Endodermal cell (in vitro differentiated cells): ENCODE measurements around the gene TM4SF4. TPM values are rescaled to one million over a fixed set of nuclear protein-coding genes. Genes with fewer than 3 reads are reported as not detected.

Experiments used
- DNase-seq: peaks from one replicate; pipeline ENCODE4 v3.0.0-alpha.2; 2017
- H3K27ac ChIP-seq: 2 replicates; pipeline ENCODE4 v1.5.1; 2013; ENCODE audit warnings: mild to moderate bottlenecking, low read depth, low read length, moderate library complexity
- H3K27me3 ChIP-seq: 2 replicates; pipeline ENCODE4 v1.6.1; 2013; ENCODE audit warnings: mild to moderate bottlenecking, low read length, moderate library complexity; ENCODE audit not compliant: insufficient read depth, control insufficient read depth, poor library complexity, severe bottlenecking
- H3K36me3 ChIP-seq: 2 replicates; pipeline ENCODE4 v1.7.0; 2013; ENCODE audit warnings: mild to moderate bottlenecking, low read length, moderate library complexity; ENCODE audit not compliant: control insufficient read depth, insufficient read depth
- H3K4me1 ChIP-seq: one replicate; pipeline ENCODE4 v1.7.0; 2013; ENCODE audit warnings: low read length; ENCODE audit not compliant: control insufficient read depth, insufficient read depth
- H3K4me3 ChIP-seq: 2 replicates; pipeline ENCODE4 v1.5.1; 2013; ENCODE audit warnings: mild to moderate bottlenecking, low read length, moderate library complexity
- H3K9ac ChIP-seq: 2 replicates; pipeline ENCODE4 v1.6.1; 2013; ENCODE audit warnings: mild to moderate bottlenecking, low read length, moderate library complexity; ENCODE audit not compliant: poor library complexity, severe bottlenecking; ENCODE audit errors: extremely low read depth
- H3K9me3 ChIP-seq: 2 replicates; pipeline ENCODE4 v1.6.1; 2013; ENCODE audit warnings: mild to moderate bottlenecking, low read length, moderate library complexity; ENCODE audit not compliant: control insufficient read depth
- H3K27ac Mint-ChIP-seq: 2 replicates; pipeline ENCODE4 v1.8.0; 2020; ENCODE audit warnings: mixed read lengths
- H3K27me3 Mint-ChIP-seq: 2 replicates; pipeline ENCODE4 v1.8.0; 2021; ENCODE audit warnings: mild to moderate bottlenecking, mixed read lengths; ENCODE audit not compliant: insufficient read depth
- H3K36me3 Mint-ChIP-seq: 2 replicates; pipeline ENCODE4 v1.8.0; 2020; ENCODE audit warnings: low read depth, mixed read lengths
- H3K4me1 Mint-ChIP-seq: 2 replicates; pipeline ENCODE4 v1.8.0; 2020; ENCODE audit warnings: mixed read lengths
- H3K4me3 Mint-ChIP-seq: 2 replicates; pipeline ENCODE4 v1.8.0; 2020; ENCODE audit warnings: mild to moderate bottlenecking, moderate library complexity, mixed read lengths
- H3K9me3 Mint-ChIP-seq: 2 replicates; pipeline ENCODE4 v1.8.0; 2020; ENCODE audit warnings: mild to moderate bottlenecking, mixed read lengths
- CTCF ChIP-seq: fragments of 200-600 bp; sonication (generic); conservative IDR thresholded peaks from 2 replicates; pipeline ENCODE4 v1.5.0; 2021; ENCODE audit warnings: antibody characterized with exemption, mild to moderate bottlenecking
- WGBS, 2 experiments: methylation state at CpG; one replicate each; pipeline versions ENCODE4 v1.1.5 to v1.1.7; 2013; ENCODE audit warnings: missing lambda C conversion rate in 2 of 2, mixed read lengths in 1 of 2; ENCODE audit not compliant: insufficient coverage in 1 of 2, insufficient read length in 1 of 2; 5-methylcytosine and 5-hydroxymethylcytosine counted together
- total RNA-seq, 2 donors: library from RNA; stranded (reverse); fragmentation: NEBNext Ultra II Directional in 1 of 2; extraction: Animal tissue kit (Norgen Biotek cat#: 25700) in 1 of 2; gene quantifications; 2 replicates in 1 of 2; 3 replicates in 1 of 2; pipeline ENCODE4 v1.2.1, GENCODE V29; 2021

TM4SF4 gene
- total RNA-seq, 2 donors from 2014 or later, result not detected

- Histone ChIP-seq H3K27ac (no peak overlapping the region), H3K9me3 (no peaks in the 10 kb centered on the region), H3K36me3 (peaks cover 17% of the 10 kb centered on the region), H3K27me3 (no peaks in the 10 kb centered on the region), H3K9ac (no peak overlapping the region), H3K4me3 (no peak overlapping the region), H3K4me1 (peaks cover 6% of the 10 kb centered on the region)
- Mint-ChIP-seq H3K27me3 (no peaks in the 10 kb centered on the region), H3K4me3 (no peak overlapping the region), H3K36me3 (peaks cover 5% of the 10 kb centered on the region), H3K4me1 (peaks cover 4% of the 10 kb centered on the region), H3K9me3 (no peaks in the 10 kb centered on the region), H3K27ac (no peak overlapping the region)
- WGBS, 2 experiments, result 91% methylated on average over 1 of the region's 1 CpG; no CpG with 5 or more reads in 1 of the 2 experiments
- DNase-seq, result no peak
- TF ChIP-seq CTCF, result no peak
These were observed 42.4 kb downstream of the TM4SF4 start for GRCh38 chr3:149516920-149517319.

- Histone ChIP-seq H3K4me1 (peaks cover 6% of the 10 kb centered on the region), H3K9ac (no peak overlapping the region), H3K27me3 (no peaks in the 10 kb centered on the region), H3K4me3 (no peak overlapping the region), H3K9me3 (no peaks in the 10 kb centered on the region), H3K27ac (no peak overlapping the region), H3K36me3 (peaks cover 30% of the 10 kb centered on the region)
- Mint-ChIP-seq H3K27me3 (no peaks in the 10 kb centered on the region), H3K9me3 (no peaks in the 10 kb centered on the region), H3K4me1 (peaks cover 14% of the 10 kb centered on the region), H3K4me3 (no peak overlapping the region), H3K36me3 (peaks cover 17% of the 10 kb centered on the region), H3K27ac (no peak overlapping the region)
- DNase-seq, result no peak
- no peak for TF ChIP-seq CTCF
- 95 to 100% methylated on average over 2 to 3 of the region's 3 CpGs for WGBS, 2 experiments
These were observed 45.4 kb downstream of the TM4SF4 start for GRCh38 chr3:149519912-149520311.

- H3K27me3 ChIP-seq, result no peaks in the 10 kb centered on the region
- DNase-seq, result no peak
- Mint-ChIP-seq H3K27me3 (no peaks in the 10 kb centered on the region), H3K27ac (peak overlapping the region; percentile 49), H3K9me3 (no peaks in the 10 kb centered on the region), H3K36me3 (peaks cover 29% of the 10 kb centered on the region), H3K4me3 (no peak overlapping the region), H3K4me1 (peaks cover 26% of the 10 kb centered on the region)
- H3K4me1 ChIP-seq, result peaks cover 6% of the 10 kb centered on the region
- H3K27ac ChIP-seq, result no peak overlapping the region
- no peak for TF ChIP-seq CTCF
- H3K9ac ChIP-seq, result no peak overlapping the region
- H3K9me3 ChIP-seq, result no peaks in the 10 kb centered on the region
- peaks cover 41% of the 10 kb centered on the region for H3K36me3 ChIP-seq
- no peak overlapping the region for H3K4me3 ChIP-seq
- WGBS, 2 experiments, result 93 to 95% methylated on average over 5 to 11 of the region's 11 CpGs
These were observed 49.2 kb downstream of the TM4SF4 start for GRCh38 chr3:149523512-149524299.
